GM19467 (cell line): ENCODE data around the gene LSM3.

Experiments used
- ATAC-seq: cut with Tn5 transposase; IDR thresholded peaks from one replicate; pipeline ENCODE4 v1.9.1; 2021; ENCODE audit warnings: mild to moderate bottlenecking, moderate library complexity; ENCODE audit not compliant: unreplicated experiment

LSM3 gene

GRCh38 chr3:14143271-14144225, 35.1 kb upstream of the LSM3 start:
- no peak for ATAC-seq

GRCh38 chr3:14144423-14145075, 34.1 kb upstream of the LSM3 start:
- peak; percentile 81 for ATAC-seq

GRCh38 chr3:14145236-14145635, 33.4 kb upstream of the LSM3 start:
- no peak for ATAC-seq

- ATAC-seq = no peak
Observed at GRCh38 chr3:14145670-14146380, 32.8 kb upstream of the LSM3 start.

- no peak for ATAC-seq
Observed at GRCh38 chr3:14146381-14147065, 32.1 kb upstream of the LSM3 start.

GRCh38 chr3:14147066-14147435, 31.6 kb upstream of the LSM3 start:
- ATAC-seq = no peak

GRCh38 chr3:14147617-14148016, 31.0 kb upstream of the LSM3 start:
- ATAC-seq = no peak

GRCh38 chr3:14148041-14148985, 30.3 kb upstream of the LSM3 start:
- ATAC-seq = no peak

GRCh38 chr3:14150078-14150477, 28.5 kb upstream of the LSM3 start:
- no peak for ATAC-seq

GRCh38 chr3:14150491-14151230, 28.0 kb upstream of the LSM3 start:
- no peak for ATAC-seq

- ATAC-seq = no peak
Observed at GRCh38 chr3:14151471-14152083, 27.0 kb upstream of the LSM3 start.

- no peak for ATAC-seq
Observed at GRCh38 chr3:14152233-14152962, 26.2 kb upstream of the LSM3 start.

GRCh38 chr3:14152963-14153355, 25.7 kb upstream of the LSM3 start:
- ATAC-seq = no peak

GRCh38 chr3:14153663-14154062, 25.0 kb upstream of the LSM3 start:
- no peak for ATAC-seq

GRCh38 chr3:14154276-14154675, 24.3 kb upstream of the LSM3 start:
- no peak for ATAC-seq

- no peak for ATAC-seq
Observed at GRCh38 chr3:14154895-14155440, 23.6 kb upstream of the LSM3 start.

- ATAC-seq = no peak
Observed at GRCh38 chr3:14156201-14156600, 22.4 kb upstream of the LSM3 start.
